ENCODE measurements around the gene NOS3.

DNA sequence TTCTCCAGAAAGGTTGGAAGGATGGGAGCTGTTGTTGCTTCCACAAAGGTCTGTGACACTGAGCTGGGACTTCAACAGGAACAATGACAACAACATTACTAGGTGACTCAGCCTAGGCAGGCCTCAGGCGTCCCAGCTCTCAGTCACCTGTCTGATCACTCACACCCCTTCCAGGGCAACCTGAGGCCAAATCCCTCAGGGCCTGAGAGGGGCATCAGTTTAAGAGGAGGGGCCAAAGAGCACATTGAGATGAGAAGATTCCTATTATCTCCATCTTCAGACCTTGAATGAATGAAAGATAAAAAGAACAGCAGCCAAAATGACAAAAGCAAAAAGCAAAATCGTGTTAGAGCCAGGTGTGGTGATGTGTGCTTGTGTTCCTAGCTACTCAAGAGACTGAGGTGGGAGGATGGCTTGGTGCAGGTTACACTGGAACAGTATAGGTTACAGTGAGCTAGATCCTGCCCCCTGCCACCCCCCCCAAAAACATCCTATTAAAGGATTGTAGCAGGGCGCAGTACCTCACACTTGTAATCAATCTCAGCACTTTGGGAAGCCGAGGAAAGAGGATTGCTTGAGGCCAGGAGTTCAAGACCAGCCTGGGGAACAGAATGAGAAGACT lies 33.7 kb downstream of the NOS3 start, which contains the start of gene ATG9B:
- no peak for TF ChIP-seq TCF12 (IDR thresholded peaks at IDR 0.05)
- TF ChIP-seq, protein P1, sequence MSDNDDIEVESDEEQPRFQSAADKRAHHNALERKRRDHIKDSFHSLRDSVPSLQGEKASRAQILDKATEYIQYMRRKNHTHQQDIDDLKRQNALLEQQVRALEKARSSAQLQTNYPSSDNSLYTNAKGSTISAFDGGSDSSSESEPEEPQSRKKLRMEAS (IDR thresholded peaks at IDR 0.05; ENCODE audit: low read depth), result no peak
- TF ChIP-seq, protein P2, sequence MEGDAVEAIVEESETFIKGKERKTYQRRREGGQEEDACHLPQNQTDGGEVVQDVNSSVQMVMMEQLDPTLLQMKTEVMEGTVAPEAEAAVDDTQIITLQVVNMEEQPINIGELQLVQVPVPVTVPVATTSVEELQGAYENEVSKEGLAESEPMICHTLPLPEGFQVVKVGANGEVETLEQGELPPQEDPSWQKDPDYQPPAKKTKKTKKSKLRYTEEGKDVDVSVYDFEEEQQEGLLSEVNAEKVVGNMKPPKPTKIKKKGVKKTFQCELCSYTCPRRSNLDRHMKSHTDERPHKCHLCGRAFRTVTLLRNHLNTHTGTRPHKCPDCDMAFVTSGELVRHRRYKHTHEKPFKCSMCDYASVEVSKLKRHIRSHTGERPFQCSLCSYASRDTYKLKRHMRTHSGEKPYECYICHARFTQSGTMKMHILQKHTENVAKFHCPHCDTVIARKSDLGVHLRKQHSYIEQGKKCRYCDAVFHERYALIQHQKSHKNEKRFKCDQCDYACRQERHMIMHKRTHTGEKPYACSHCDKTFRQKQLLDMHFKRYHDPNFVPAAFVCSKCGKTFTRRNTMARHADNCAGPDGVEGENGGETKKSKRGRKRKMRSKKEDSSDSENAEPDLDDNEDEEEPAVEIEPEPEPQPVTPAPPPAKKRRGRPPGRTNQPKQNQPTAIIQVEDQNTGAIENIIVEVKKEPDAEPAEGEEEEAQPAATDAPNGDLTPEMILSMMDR (IDR thresholded peaks at IDR 0.05), result no peak
